GM18520 (cell line): Measurements from ENCODE around the gene POLD2.

Source experiments
- ATAC-seq: cut with Tn5 transposase; IDR thresholded peaks from one replicate; pipeline ENCODE4 v1.9.1; 2021; ENCODE audit not compliant: unreplicated experiment

The POLD2 gene

GRCh38 chr7:44114586-44115310 is 8.6 kb downstream of the POLD2 start:
- no peak for ATAC-seq

GRCh38 chr7:44113764-44114354 is 9.5 kb downstream of the POLD2 start:
- no peak for ATAC-seq

GRCh38 chr7:44112997-44113763 is 10.2 kb downstream of the POLD2 start:
- ATAC-seq, result no peak

GRCh38 chr7:44112231-44112996 is 10.9 kb downstream of the POLD2 start:
- ATAC-seq, result no peak

GRCh38 chr7:44111761-44112160 is 11.6 kb downstream of the POLD2 start:
- no peak for ATAC-seq

GRCh38 chr7:44110719-44111635 is 12.4 kb downstream of the POLD2 start:
- ATAC-seq, result no peak

GRCh38 chr7:44109991-44110390 is 13.4 kb downstream of the POLD2 start:
- no peak for ATAC-seq

GRCh38 chr7:44108768-44109750 is 14.3 kb downstream of the POLD2 start:
- ATAC-seq, result no peak

- no peak for ATAC-seq
Observed at GRCh38 chr7:44107961-44108767, 15.2 kb downstream of the POLD2 start.

- no peak for ATAC-seq
Observed at GRCh38 chr7:44107116-44107960, 16.0 kb downstream of the POLD2 start.

- ATAC-seq, result no peak
Observed at GRCh38 chr7:44106311-44107065, 16.9 kb downstream of the POLD2 start.

GRCh38 chr7:44105832-44106231 is 17.5 kb downstream of the POLD2 start:
- ATAC-seq, result no peak

- ATAC-seq, result no peak
Observed at GRCh38 chr7:44104860-44105771, 18.2 kb downstream of the POLD2 start.

- ATAC-seq, result no peak
Observed at GRCh38 chr7:44103923-44104859, 19.2 kb downstream of the POLD2 start, which contains the start of gene AEBP1. Gene AEBP1 (plus strand): TSS chr7:44104345. CDS start chr7:44104666, 321 bp downstream.
